HepG2 (cell line): ENCODE measurements around the gene DUS1L. TPM values are rescaled to one million over a fixed set of nuclear protein-coding genes. Genes with fewer than 3 reads are reported as not detected.

Source experiments
- CENPT ChIP-seq: sonication (generic); formaldehyde crosslinking; IDR thresholded peaks from 2 replicates; pipeline ENCODE4 v1.8.0; 2022; ENCODE audit warnings: low read depth, mild to moderate bottlenecking, moderate library complexity, missing genetic modification reagents
- DMAP1 ChIP-seq: IDR thresholded peaks from 2 replicates; pipeline ENCODE4 v1.6.1; 2016
- DNMT1 ChIP-seq: sonication (generic); formaldehyde crosslinking; IDR thresholded peaks from 2 replicates; pipeline ENCODE4 v1.5.1; 2020; ENCODE audit warnings: mild to moderate bottlenecking, missing genetic modification reagents
- DPF2 ChIP-seq: sonication (generic); formaldehyde crosslinking; IDR thresholded peaks from 2 replicates; pipeline ENCODE4 v1.4.0; 2020; ENCODE audit warnings: mild to moderate bottlenecking, low read depth, missing genetic modification reagents, borderline replicate concordance
- FIP1L1 ChIP-seq: fragments of 200-400 bp; formaldehyde crosslinking; IDR thresholded peaks from 2 replicates; pipeline ENCODE4 v1.6.1; 2018; ENCODE audit warnings: low read depth, mild to moderate bottlenecking, low read length, moderate library complexity, borderline replicate concordance; ENCODE audit not compliant: insufficient read depth
- MED1 ChIP-seq: sonication (generic); formaldehyde crosslinking; IDR thresholded peaks from 2 replicates; pipeline ENCODE4 v1.4.0; 2020; ENCODE audit warnings: missing genetic modification reagents
- MYNN ChIP-seq: sonication (generic); formaldehyde crosslinking; IDR thresholded peaks from 2 replicates; pipeline ENCODE4 v1.4.0; 2020; ENCODE audit warnings: mild to moderate bottlenecking, low read depth, missing genetic modification reagents
- NCOA1 ChIP-seq: sonication (generic); formaldehyde crosslinking; IDR thresholded peaks from 2 replicates; pipeline ENCODE4 v1.9.0; 2021; ENCODE audit warnings: missing genetic modification reagents
- SAP130 ChIP-seq: IDR thresholded peaks from 2 replicates; pipeline ENCODE4 v1.6.1; 2016; ENCODE audit warnings: low read depth
- SIN3A ChIP-seq: IDR thresholded peaks from 2 replicates; pipeline ENCODE4 v1.6.1; 2011; ENCODE audit warnings: low read depth, mild to moderate bottlenecking, control low read depth, low read length, borderline replicate concordance
- SRF ChIP-seq: IDR thresholded peaks from 2 replicates; pipeline ENCODE4 v1.6.1; 2011; ENCODE audit warnings: mild to moderate bottlenecking, low read depth, low read length, moderate library complexity
- WIZ ChIP-seq: sonication (generic); formaldehyde crosslinking; IDR thresholded peaks from 2 replicates; pipeline ENCODE4 v1.5.1; 2020; ENCODE audit warnings: mild to moderate bottlenecking, missing genetic modification reagents
- ZBTB7A ChIP-seq: sonication (generic); formaldehyde crosslinking; IDR thresholded peaks from 2 replicates; pipeline ENCODE4 v1.8.0; 2022; ENCODE audit warnings: mild to moderate bottlenecking, missing genetic modification reagents
- ZNF253 ChIP-seq: sonication (generic); formaldehyde crosslinking; IDR thresholded peaks from 2 replicates; pipeline ENCODE4 v1.8.0; 2022; ENCODE audit warnings: mild to moderate bottlenecking, missing genetic modification reagents, borderline replicate concordance
- ZNF615 ChIP-seq: sonication (generic); formaldehyde crosslinking; IDR thresholded peaks from 2 replicates; pipeline ENCODE4 v1.5.0; 2020; ENCODE audit warnings: mild to moderate bottlenecking, missing genetic modification reagents, borderline replicate concordance
- ZNF788 ChIP-seq: sonication (generic); formaldehyde crosslinking; IDR thresholded peaks from 2 replicates; pipeline ENCODE4 v1.5.0; 2020; ENCODE audit warnings: mild to moderate bottlenecking, missing genetic modification reagents, borderline replicate concordance
- polyA plus RNA-seq, 8 experiments: library from polyadenylated mRNA; depleted of rRNA in 3 of 8; stranded (reverse) in 7 of 8; unstranded in 1 of 8; fragments of >200 nt; fragmentation: Illumina TruSeq in 4 of 8; extraction: Trizol in 4 of 8; gene quantifications; 2 replicates each; pipeline versions ENCODE4 v1.2.1 to v1.2.3, GENCODE V29; 2011 to 2016; ENCODE audit warnings: low read depth in 4 of 8, missing spikeins in 1 of 8, mixed read lengths in 1 of 8; ENCODE audit not compliant: insufficient read depth in 1 of 8
- total RNA-seq, 5 experiments: library from RNA; depleted of rRNA; stranded (reverse); fragments of >200 nt; fragmentation: Illumina TruSeq; extraction: Trizol; gene quantifications; 2 replicates each; pipeline ENCODE4 v1.2.3, GENCODE V29; 2016; ENCODE audit warnings: low read depth in 1 of 5
- TF ChIP-seq, protein P1 (sequence below): sonication (generic); formaldehyde crosslinking; conservative IDR thresholded peaks from 2 replicates; pipeline ENCODE4 v1.4.0; 2020; ENCODE audit warnings: mild to moderate bottlenecking, missing genetic modification reagents, moderate library complexity
- TF ChIP-seq, protein P2 (sequence below): sonication (generic); formaldehyde crosslinking; IDR thresholded peaks from 2 replicates; pipeline ENCODE4 v1.5.1; 2020; ENCODE audit warnings: mild to moderate bottlenecking, missing genetic modification reagents, moderate library complexity
- TF ChIP-seq, protein P3 (sequence below): sonication (generic); formaldehyde crosslinking; IDR thresholded peaks from 2 replicates; pipeline ENCODE4 v1.4.0; 2020; ENCODE audit warnings: missing genetic modification reagents

The DUS1L gene
- total and polyA plus RNA-seq, 2 of the 13 experiments (the other 11 are each of a cell fraction or from before 2014, with no cell fraction given) = 81.0 to 109 TPM

DNA sequence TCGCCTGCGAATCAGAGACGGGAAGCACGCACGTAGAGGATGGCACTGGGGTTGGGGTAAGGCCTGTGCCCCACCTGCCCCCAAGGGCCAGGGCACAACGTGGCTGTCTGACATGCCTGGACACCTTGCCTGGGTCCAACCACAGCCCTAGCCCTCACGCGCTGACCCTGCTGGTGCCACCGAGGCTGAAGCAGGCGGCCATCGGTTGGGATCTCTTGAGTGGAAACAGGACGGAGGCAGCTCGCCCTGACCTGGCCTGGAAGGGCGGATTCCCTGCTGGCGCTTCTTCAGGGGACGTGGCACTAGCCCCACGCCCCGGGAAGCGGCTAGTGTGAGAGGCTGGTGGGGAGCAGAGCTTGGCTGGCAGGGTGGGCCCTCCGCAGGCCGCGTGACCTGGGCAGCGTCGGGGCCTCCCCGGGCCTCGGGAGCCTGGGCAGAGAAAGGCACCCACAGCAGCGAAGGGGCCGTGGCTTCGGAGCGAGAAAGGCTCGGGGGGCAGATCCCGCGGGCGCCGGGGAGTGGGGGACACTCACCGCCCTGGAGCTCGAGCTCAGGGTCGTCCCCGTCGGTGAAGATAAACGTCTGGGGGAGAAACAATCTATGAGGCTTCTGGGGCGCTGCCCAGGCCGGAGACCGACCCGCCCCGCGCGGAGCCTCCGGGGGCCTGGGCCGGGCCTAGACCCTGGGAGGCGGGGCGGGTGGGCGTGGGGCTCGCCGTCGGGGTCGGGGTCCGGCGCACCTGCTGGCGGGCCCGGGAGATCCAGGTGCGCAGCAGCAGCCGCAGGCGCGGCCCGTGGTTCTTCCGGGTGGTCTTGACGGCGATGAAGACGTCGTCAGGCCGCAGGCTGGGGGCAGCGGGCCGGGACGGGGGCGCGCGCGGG, 14.6 kb downstream of the DUS1L start (continued):
- TF ChIP-seq DPF2 (CRISPR knock-in tag) = peak; percentile 12; the same call in 1 of the 2 replicates
- no peak for TF ChIP-seq SRF
- TF ChIP-seq WIZ (CRISPR knock-in tag) = peak; percentile 74
- TF ChIP-seq CENPT = 0 out of 2 replicates have a peak, but pooled peaks have one; percentile 25
- TF ChIP-seq ZBTB7A (CRISPR knock-in tag) = peak; percentile 61; the same call in 1 of the 2 replicates
- TF ChIP-seq ZNF253 (CRISPR knock-in tag) = peak; percentile 53; the same call in 1 of the 2 replicates
- TF ChIP-seq, protein P1, sequence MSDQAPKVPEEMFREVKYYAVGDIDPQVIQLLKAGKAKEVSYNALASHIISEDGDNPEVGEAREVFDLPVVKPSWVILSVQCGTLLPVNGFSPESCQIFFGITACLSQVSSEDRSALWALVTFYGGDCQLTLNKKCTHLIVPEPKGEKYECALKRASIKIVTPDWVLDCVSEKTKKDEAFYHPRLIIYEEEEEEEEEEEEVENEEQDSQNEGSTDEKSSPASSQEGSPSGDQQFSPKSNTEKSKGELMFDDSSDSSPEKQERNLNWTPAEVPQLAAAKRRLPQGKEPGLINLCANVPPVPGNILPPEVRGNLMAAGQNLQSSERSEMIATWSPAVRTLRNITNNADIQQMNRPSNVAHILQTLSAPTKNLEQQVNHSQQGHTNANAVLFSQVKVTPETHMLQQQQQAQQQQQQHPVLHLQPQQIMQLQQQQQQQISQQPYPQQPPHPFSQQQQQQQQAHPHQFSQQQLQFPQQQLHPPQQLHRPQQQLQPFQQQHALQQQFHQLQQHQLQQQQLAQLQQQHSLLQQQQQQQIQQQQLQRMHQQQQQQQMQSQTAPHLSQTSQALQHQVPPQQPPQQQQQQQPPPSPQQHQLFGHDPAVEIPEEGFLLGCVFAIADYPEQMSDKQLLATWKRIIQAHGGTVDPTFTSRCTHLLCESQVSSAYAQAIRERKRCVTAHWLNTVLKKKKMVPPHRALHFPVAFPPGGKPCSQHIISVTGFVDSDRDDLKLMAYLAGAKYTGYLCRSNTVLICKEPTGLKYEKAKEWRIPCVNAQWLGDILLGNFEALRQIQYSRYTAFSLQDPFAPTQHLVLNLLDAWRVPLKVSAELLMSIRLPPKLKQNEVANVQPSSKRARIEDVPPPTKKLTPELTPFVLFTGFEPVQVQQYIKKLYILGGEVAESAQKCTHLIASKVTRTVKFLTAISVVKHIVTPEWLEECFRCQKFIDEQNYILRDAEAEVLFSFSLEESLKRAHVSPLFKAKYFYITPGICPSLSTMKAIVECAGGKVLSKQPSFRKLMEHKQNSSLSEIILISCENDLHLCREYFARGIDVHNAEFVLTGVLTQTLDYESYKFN (CRISPR knock-in tag) = no peak
- TF ChIP-seq FIP1L1 = no peak
- no peak for TF ChIP-seq NCOA1 (CRISPR knock-in tag)
- peak; percentile 87 for TF ChIP-seq DNMT1 (CRISPR knock-in tag)
- TF ChIP-seq MED1 (CRISPR knock-in tag) = no peak
- TF ChIP-seq ZNF788 (CRISPR knock-in tag) = 0 out of 2 replicates have a peak, but pooled peaks have one; percentile 37
- peak; percentile 26; the same call in 1 of the 2 replicates for TF ChIP-seq SAP130 (CRISPR knock-in tag)
- TF ChIP-seq, protein P2, sequence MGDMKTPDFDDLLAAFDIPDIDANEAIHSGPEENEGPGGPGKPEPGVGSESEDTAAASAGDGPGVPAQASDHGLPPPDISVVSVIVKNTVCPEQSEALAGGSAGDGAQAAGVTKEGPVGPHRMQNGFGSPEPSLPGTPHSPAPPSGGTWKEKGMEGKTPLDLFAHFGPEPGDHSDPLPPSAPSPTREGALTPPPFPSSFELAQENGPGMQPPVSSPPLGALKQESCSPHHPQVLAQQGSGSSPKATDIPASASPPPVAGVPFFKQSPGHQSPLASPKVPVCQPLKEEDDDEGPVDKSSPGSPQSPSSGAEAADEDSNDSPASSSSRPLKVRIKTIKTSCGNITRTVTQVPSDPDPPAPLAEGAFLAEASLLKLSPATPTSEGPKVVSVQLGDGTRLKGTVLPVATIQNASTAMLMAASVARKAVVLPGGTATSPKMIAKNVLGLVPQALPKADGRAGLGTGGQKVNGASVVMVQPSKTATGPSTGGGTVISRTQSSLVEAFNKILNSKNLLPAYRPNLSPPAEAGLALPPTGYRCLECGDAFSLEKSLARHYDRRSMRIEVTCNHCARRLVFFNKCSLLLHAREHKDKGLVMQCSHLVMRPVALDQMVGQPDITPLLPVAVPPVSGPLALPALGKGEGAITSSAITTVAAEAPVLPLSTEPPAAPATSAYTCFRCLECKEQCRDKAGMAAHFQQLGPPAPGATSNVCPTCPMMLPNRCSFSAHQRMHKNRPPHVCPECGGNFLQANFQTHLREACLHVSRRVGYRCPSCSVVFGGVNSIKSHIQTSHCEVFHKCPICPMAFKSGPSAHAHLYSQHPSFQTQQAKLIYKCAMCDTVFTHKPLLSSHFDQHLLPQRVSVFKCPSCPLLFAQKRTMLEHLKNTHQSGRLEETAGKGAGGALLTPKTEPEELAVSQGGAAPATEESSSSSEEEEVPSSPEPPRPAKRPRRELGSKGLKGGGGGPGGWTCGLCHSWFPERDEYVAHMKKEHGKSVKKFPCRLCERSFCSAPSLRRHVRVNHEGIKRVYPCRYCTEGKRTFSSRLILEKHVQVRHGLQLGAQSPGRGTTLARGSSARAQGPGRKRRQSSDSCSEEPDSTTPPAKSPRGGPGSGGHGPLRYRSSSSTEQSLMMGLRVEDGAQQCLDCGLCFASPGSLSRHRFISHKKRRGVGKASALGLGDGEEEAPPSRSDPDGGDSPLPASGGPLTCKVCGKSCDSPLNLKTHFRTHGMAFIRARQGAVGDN (CRISPR knock-in tag) = peak; percentile 82
- TF ChIP-seq, protein P3, sequence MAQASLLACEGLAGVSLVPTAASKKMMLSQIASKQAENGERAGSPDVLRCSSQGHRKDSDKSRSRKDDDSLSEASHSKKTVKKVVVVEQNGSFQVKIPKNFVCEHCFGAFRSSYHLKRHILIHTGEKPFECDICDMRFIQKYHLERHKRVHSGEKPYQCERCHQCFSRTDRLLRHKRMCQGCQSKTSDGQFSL (CRISPR knock-in tag) = 0 out of 2 replicates have a peak, but pooled peaks have one; percentile 28
- 0 out of 2 replicates have a peak, but pooled peaks have one; percentile 12 for TF ChIP-seq SIN3A
- TF ChIP-seq DMAP1 (CRISPR knock-in tag) = peak; percentile 67; the same call in 1 of the 2 replicates
- TF ChIP-seq MYNN = no peak
- no peak for TF ChIP-seq ZNF615 (CRISPR knock-in tag)
